Progenitor cell of endocrine pancreas (in vitro differentiated cells): Measurements from ENCODE around the gene CELF4. TPM values are rescaled to one million over a fixed set of nuclear protein-coding genes. Genes with fewer than 3 reads are reported as not detected.
A peak's percentile ranks its signal among the peaks of the same experiment; 100 is the strongest.

Experiments
- DNase-seq: peaks from one replicate; pipeline ENCODE4 v3.0.0; 2021; ENCODE audit warnings: low spot score; ENCODE audit not compliant: unreplicated experiment
- H3K27ac Mint-ChIP-seq: 2 replicates; pipeline ENCODE4 v1.8.0; 2021; ENCODE audit warnings: mild to moderate bottlenecking, moderate library complexity, mixed read lengths
- H3K27me3 Mint-ChIP-seq: 2 replicates; pipeline ENCODE4 v1.8.0; 2021; ENCODE audit warnings: mixed read lengths
- H3K36me3 Mint-ChIP-seq: 2 replicates; pipeline ENCODE4 v1.8.0; 2022; ENCODE audit warnings: mixed read lengths; ENCODE audit not compliant: insufficient read depth
- H3K4me1 Mint-ChIP-seq: 2 replicates; pipeline ENCODE4 v1.8.0; 2021; ENCODE audit warnings: low read depth, mixed read lengths
- H3K4me3 Mint-ChIP-seq: 2 replicates; pipeline ENCODE4 v1.8.0; 2021; ENCODE audit warnings: low read depth, mild to moderate bottlenecking, moderate library complexity, mixed read lengths
- H3K9me3 Mint-ChIP-seq: 2 replicates; pipeline ENCODE4 v1.8.0; 2021; ENCODE audit warnings: low read depth, mixed read lengths
- total RNA-seq: library from RNA; stranded (reverse); gene quantifications from 2 replicates; pipeline ENCODE4 v1.2.1, GENCODE V29; 2021
- TF ChIP-seq, protein P1 (sequence below): fragments of 200-600 bp; sonication (generic); IDR thresholded peaks from one replicate; pipeline ENCODE4 v1.5.0; 2021; ENCODE audit warnings: antibody characterized with exemption, mild to moderate bottlenecking; ENCODE audit not compliant: unreplicated experiment

CELF4 gene
- total RNA-seq, 1 donor from 2014 or later: 4.6 TPM

- TF ChIP-seq, protein P1, sequence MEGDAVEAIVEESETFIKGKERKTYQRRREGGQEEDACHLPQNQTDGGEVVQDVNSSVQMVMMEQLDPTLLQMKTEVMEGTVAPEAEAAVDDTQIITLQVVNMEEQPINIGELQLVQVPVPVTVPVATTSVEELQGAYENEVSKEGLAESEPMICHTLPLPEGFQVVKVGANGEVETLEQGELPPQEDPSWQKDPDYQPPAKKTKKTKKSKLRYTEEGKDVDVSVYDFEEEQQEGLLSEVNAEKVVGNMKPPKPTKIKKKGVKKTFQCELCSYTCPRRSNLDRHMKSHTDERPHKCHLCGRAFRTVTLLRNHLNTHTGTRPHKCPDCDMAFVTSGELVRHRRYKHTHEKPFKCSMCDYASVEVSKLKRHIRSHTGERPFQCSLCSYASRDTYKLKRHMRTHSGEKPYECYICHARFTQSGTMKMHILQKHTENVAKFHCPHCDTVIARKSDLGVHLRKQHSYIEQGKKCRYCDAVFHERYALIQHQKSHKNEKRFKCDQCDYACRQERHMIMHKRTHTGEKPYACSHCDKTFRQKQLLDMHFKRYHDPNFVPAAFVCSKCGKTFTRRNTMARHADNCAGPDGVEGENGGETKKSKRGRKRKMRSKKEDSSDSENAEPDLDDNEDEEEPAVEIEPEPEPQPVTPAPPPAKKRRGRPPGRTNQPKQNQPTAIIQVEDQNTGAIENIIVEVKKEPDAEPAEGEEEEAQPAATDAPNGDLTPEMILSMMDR: no peak
- Mint-ChIP-seq H3K9me3 (no peaks in the 10 kb centered on the region), H3K36me3 (no peaks in the 10 kb centered on the region), H3K4me1 (no peaks in the 10 kb centered on the region), H3K27me3 (peaks cover 50% of the 10 kb centered on the region), H3K27ac (no peak overlapping the region), H3K4me3 (no peak overlapping the region)
- no peak for DNase-seq
Observed at GRCh38 chr18:37544713-37545112, 20.9 kb downstream of the CELF4 start.

DNA sequence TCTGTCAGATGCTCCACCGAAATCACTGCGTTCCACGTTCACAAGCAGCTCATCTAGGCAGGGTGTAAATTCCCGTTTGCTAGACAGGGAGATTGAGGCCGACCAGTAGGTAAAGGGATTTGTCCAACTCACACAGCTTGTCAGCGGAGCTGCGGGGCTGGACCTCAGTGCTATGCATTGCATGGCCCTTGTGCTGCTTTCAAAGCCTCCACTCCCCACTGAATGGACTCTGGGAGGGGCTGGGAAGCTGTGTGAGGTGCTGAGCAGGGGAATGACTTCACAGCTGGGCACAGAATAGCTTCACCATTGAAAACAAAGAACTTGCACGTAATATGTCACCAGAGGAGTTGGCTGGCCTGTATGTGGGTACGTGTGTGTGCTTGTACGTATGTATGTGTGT, 21.4 kb downstream of the CELF4 start:
- TF ChIP-seq, protein P1: no peak
- no peak overlapping the region for H3K4me3 Mint-ChIP-seq
- H3K36me3 Mint-ChIP-seq: no peaks in the 10 kb centered on the region
- no peaks in the 10 kb centered on the region for H3K4me1 Mint-ChIP-seq
- no peak for DNase-seq
- no peak overlapping the region for H3K27ac Mint-ChIP-seq
- H3K9me3 Mint-ChIP-seq: no peaks in the 10 kb centered on the region
- H3K27me3 Mint-ChIP-seq: peaks cover 55% of the 10 kb centered on the region

DNA sequence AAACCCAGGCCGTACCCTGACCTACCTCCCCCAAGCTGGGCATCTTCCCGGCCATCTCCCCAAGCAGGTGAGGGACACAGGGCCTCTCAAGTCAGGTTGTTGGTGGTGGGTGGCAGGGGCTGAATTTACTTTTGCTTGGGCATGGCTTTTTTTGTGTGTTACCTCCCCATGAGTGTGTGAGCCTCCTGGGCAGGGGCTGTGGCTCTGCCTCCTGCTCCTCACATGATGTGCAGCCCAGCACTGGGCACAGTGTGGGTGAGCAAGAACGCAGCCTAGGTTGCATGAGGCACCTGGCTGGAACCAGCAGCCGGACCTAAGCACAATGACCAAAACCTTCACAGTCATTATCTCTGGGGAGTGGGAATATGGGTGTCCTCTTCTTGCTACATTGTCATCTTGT, 22.3 kb downstream of the CELF4 start:
- H3K27me3 Mint-ChIP-seq: peaks cover 64% of the 10 kb centered on the region
- TF ChIP-seq, protein P1: no peak
- no peak overlapping the region for H3K27ac Mint-ChIP-seq
- no peaks in the 10 kb centered on the region for H3K36me3 Mint-ChIP-seq
- peaks cover 1% of the 10 kb centered on the region for H3K4me1 Mint-ChIP-seq
- H3K9me3 Mint-ChIP-seq: no peaks in the 10 kb centered on the region
- no peak overlapping the region for H3K4me3 Mint-ChIP-seq
- DNase-seq: no peak

GRCh38 chr18:37541517-37541916, 24.1 kb downstream of the CELF4 start:
- Mint-ChIP-seq H3K4me1 (peaks cover 2% of the 10 kb centered on the region), H3K36me3 (no peaks in the 10 kb centered on the region), H3K27me3 (peaks cover 71% of the 10 kb centered on the region), H3K9me3 (no peaks in the 10 kb centered on the region), H3K27ac (peak overlapping the region; percentile 63), H3K4me3 (no peak overlapping the region)
- no peak for DNase-seq
- TF ChIP-seq, protein P1: no peak

DNA sequence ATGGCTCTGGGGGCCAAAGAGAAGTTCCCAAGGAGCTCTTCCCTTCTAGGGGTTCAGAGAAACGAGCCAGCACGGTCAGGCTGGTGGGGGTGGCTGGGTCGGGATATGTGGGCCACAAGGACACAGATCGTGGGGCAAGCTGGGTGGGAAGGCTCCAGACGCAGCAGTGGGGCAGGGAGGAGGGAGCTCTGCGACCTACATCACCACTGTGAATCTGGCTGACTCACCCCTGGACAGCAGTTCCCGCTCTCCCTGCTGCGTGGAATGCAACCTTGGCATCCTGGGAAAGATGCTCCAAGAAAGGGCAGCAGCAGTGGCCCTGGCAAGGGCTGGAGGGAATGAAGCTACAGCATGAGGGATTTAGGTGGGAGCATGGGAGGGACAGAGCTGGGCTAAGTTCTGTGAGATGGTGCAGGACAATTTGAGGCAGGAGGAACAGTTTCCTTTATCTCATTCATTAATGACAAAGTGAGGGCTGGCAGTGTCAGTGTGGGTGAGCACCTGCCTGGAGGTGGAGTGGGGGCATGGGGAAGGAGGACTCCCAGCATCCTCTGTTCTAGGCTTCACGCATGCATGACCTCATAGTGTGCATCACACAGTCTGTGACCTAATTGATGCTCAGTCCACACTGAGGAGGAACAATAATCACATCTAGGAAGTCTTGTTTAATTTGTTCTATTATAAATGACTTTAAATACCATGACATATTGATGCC, 25.0 kb downstream of the CELF4 start:
- Mint-ChIP-seq H3K27ac (peak overlapping the region; percentile 39), H3K4me1 (peaks cover 2% of the 10 kb centered on the region), H3K4me3 (no peak overlapping the region), H3K9me3 (no peaks in the 10 kb centered on the region), H3K27me3 (peaks cover 71% of the 10 kb centered on the region), H3K36me3 (no peaks in the 10 kb centered on the region)
- TF ChIP-seq, protein P1: no peak
- DNase-seq: no peak
